Epithelial cell of esophagus (primary cell): ENCODE data around the gene BCL11B.

Experiments
- DNase-seq: peaks from one replicate; pipeline ENCODE4 v3.0.0; 2010; ENCODE audit warnings: low read depth
- H3K4me3 ChIP-seq: 2 replicates; pipeline ENCODE4 v1.5.1; 2011; ENCODE audit warnings: mild to moderate bottlenecking, low read length, control low read depth
- TF ChIP-seq, protein P1 (sequence below): IDR thresholded peaks from 2 replicates; pipeline ENCODE4 v1.5.1; 2011; ENCODE audit warnings: low read depth, mild to moderate bottlenecking, low read length, control low read depth, inconsistent platforms; ENCODE audit not compliant: insufficient read depth; ENCODE audit errors: missing control alignments

Gene BCL11B

DNA sequence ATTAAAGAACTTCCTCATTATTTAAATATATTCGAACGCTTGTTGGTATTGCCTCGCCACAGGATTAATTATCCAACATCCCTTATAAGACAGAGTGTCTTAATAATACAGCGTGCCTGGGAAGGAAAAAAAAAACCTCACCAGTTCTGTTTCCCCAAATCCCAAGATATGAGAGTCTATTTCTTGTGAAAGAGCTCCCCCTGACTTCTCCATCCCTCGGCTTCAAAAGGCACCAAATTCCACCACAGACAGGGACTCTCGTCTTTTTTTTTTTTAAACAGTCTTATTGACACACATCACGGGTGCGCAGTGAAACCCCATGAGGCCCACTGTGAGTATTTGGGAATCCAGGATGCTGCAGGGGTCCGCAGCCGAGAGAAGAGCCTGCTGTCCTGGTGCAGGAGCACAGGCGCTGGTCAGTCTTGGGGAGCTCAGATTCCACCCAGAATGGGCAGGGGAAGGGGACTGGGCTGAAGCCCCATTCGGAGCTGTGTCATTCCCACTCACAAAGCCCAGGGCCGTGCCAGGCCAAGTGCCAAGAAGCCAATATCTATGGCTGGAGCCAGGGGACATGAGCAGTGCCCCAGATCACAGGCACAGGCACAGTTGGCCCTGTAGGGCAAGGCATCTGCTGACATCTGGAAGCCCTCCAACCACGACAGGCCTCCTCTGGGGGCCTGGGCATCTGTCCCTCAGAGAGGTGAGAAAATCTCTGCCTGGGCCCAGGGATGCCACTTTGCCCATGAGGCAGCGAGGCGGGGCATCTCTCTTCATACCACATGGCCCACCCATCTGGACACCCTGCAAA is 71.9 kb downstream of the BCL11B start:
- no peak for DNase-seq
- no peak overlapping the region for H3K4me3 ChIP-seq
- TF ChIP-seq, protein P1, sequence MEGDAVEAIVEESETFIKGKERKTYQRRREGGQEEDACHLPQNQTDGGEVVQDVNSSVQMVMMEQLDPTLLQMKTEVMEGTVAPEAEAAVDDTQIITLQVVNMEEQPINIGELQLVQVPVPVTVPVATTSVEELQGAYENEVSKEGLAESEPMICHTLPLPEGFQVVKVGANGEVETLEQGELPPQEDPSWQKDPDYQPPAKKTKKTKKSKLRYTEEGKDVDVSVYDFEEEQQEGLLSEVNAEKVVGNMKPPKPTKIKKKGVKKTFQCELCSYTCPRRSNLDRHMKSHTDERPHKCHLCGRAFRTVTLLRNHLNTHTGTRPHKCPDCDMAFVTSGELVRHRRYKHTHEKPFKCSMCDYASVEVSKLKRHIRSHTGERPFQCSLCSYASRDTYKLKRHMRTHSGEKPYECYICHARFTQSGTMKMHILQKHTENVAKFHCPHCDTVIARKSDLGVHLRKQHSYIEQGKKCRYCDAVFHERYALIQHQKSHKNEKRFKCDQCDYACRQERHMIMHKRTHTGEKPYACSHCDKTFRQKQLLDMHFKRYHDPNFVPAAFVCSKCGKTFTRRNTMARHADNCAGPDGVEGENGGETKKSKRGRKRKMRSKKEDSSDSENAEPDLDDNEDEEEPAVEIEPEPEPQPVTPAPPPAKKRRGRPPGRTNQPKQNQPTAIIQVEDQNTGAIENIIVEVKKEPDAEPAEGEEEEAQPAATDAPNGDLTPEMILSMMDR: peak; percentile 9

DNA sequence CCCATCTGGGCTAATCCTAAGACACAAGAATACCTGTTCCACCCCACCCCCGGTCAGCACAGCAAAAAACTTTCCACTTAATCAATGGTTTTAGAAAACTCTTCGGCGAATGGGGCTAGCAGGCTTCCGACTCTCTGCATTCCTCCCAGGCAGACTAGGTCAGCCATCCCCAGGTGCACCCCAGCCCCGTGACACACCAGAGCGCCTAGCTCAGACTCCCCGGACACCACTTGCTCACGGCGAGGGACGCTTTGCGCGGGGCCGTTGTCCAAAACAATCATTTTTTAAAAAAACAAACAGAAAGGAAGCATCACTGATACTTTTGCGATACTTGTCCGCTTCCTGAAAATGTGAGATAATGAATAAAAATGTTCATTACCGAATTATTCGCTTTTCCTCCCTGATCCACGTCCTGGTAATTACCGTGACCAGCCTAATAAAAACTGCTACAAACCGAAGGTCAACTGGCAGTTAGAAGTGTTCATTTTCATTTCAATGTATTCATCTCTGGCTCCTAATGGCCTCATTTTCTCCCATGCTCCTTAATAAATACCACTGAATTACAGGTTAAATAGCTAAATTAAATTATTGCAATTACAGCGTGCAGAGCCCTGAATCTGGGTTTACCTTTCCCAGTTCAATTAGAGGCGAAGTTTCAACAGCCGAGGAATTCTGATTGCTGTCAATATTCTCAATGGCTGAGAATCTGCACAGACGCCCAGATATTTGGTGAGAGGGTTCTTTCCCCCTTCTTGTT is 73.1 kb downstream of the BCL11B start:
- H3K4me3 ChIP-seq: no peak overlapping the region
- no peak for DNase-seq
- TF ChIP-seq, protein P1: no peak

DNA sequence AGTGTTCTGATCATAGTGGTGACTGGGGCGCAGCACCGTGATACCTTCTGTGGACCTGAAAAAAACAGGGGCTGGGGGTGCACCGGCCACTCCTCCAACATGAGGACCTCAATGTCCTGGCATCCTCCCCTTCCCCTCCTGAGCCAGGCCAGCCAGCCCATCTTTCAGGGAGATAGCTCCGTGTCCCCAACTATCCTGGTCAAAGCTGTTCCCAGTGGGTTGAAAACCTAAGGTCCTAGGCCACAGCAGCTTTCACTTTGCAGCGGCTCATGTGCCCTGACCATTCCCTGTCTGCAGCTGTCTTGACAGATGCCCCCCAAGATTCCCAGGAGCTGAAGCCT is 75.7 kb downstream of the BCL11B start:
- TF ChIP-seq, protein P1: no peak
- no peak overlapping the region for H3K4me3 ChIP-seq
- DNase-seq: no peak

DNA sequence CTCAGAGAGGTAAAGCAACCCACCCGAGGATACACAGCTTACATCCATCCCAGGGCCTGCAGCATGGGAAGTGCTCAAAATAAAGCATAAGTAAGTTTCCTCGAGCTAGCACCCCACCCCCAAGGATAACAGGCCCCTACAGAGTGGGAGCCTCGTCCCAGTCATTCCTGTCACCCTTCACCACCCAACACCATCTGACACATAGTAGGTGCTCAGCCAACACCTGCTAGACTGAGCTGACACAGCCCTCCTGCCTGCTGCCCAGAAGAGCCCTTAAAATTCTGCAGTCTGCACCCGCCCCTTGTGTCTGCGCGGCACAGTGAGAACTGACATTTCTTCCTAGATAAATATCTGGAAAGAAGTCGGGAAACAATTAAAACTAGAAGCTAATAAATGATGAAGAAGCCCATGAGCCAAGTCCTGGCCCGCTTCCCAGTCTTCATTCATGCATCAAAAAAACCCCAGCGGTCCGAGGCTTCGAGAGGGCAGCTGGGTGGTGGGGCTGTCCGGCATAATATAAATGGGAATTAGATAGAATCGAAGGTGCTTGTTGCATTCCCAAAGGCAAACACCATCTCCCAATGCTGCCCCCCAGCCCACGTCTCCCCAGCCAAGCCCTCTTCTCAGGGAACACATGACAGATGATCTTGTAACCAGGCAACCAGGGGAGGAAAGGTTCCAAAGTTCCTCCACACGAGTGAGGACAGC is 76.2 kb downstream of the BCL11B start:
- TF ChIP-seq, protein P1: no peak
- no peak for DNase-seq
- no peak overlapping the region for H3K4me3 ChIP-seq

DNA sequence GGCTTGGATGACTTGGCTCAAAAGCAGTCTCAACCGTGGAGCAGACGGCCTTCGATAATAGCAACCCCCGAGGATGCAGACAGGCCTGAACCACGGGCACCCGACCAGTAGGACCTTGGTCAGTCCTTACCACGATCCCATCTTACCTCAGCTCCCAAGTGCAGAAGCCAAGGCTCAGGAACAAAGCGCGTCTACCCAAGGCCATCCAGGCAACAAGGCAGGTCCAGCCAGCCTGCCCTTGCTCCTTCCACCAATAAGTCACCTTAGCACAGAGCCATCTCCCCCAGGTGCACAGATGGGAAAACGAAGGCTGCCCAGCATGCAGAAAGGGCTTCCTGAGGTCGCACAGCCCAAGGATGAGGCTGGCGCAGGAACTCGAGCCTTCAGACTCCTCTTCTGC is 77.3 kb downstream of the BCL11B start:
- H3K4me3 ChIP-seq: no peak overlapping the region
- TF ChIP-seq, protein P1: no peak
- DNase-seq: no peak

DNA sequence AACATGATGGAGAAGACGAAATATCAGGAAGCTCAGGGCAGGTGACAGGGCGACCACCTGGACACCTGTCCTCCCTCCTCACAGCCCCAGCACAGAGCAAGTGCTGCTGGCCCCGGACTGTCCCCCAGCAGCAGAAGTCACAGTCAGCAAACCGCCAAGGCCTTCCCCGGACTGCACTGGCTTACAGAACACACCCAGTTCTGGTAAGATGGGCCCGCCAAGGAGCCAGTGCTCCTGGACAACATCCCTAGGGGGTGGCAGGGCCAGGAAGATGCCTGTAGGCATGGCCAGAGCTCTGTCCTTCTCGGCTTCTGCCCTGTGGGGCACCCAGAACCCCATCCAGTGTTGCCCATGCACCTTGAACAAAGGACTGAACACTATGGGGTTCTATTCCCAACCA is 77.9 kb downstream of the BCL11B start:
- no peak for DNase-seq
- TF ChIP-seq, protein P1: no peak

More for the DNA sequence above, 77.9 kb downstream of the BCL11B start:
- H3K4me3 ChIP-seq: no peak overlapping the region
